GM23338 (cell line): ENCODE measurements around the gene DTHD1. TPM values are rescaled to one million over a fixed set of nuclear protein-coding genes. Genes with fewer than 3 reads are reported as not detected.

ENCODE experiments used
- ATAC-seq: fragments of 200-7000 bp; cut with Tn5 transposase; 3 replicates; pipeline ENCODE4 v1.9.1; 2020
- DNase-seq: peaks from one replicate; pipeline ENCODE4 v3.0.0-alpha.2; 2015; ENCODE audit warnings: low spot score
- H2AFZ ChIP-seq: fragments of 200-600 bp; sonication (generic); 2 replicates; pipeline ENCODE4 v1.8.0; 2016; ENCODE audit warnings: antibody characterized with exemption, mild to moderate bottlenecking, moderate library complexity
- H3F3A ChIP-seq: fragments of 200-600 bp; sonication (generic); replicated peaks from 2 replicates; pipeline ENCODE4 v1.8.0; 2017; ENCODE audit warnings: antibody characterized with exemption, mixed run types, low read depth
- H3K27ac ChIP-seq: fragments of 200-600 bp; sonication (generic); 2 replicates; pipeline ENCODE4 v1.6.1; 2016; ENCODE audit warnings: low read depth
- H3K27me3 ChIP-seq: fragments of 200-600 bp; sonication (generic); 2 replicates; pipeline ENCODE4 v1.8.0; 2016; ENCODE audit warnings: mild to moderate bottlenecking, mixed run types, moderate library complexity; ENCODE audit not compliant: insufficient read depth
- H3K36me3 ChIP-seq: fragments of 200-600 bp; sonication (generic); 2 replicates; pipeline ENCODE4 v1.8.0; 2016; ENCODE audit warnings: mild to moderate bottlenecking; ENCODE audit not compliant: insufficient read depth
- H3K4me1 ChIP-seq: fragments of 200-600 bp; sonication (generic); 2 replicates; pipeline ENCODE4 v1.8.0; 2016; ENCODE audit warnings: mild to moderate bottlenecking, moderate library complexity; ENCODE audit not compliant: insufficient read depth
- H3K4me2 ChIP-seq: fragments of 200-600 bp; sonication (generic); 2 replicates; pipeline ENCODE4 v1.7.1; 2017; ENCODE audit warnings: mixed run types
- H3K4me3 ChIP-seq: fragments of 200-600 bp; sonication (generic); 2 replicates; pipeline ENCODE4 v1.6.1; 2016; ENCODE audit warnings: mixed run types
- H3K79me2 ChIP-seq: fragments of 200-600 bp; sonication (generic); replicated peaks from 2 replicates; pipeline ENCODE4 v1.8.0; 2017; ENCODE audit warnings: mild to moderate bottlenecking; ENCODE audit not compliant: insufficient read depth
- H3K9me2 ChIP-seq: fragments of 200-600 bp; sonication (generic); 2 replicates; pipeline ENCODE4 v1.8.0; 2017; ENCODE audit not compliant: insufficient read depth
- H4K20me1 ChIP-seq: fragments of 200-600 bp; sonication (generic); replicated peaks from 2 replicates; pipeline ENCODE4 v1.8.0; 2017; ENCODE audit warnings: mild to moderate bottlenecking; ENCODE audit not compliant: insufficient read depth
- H3K27ac Mint-ChIP-seq: 2 replicates; pipeline ENCODE4 v1.8.0; 2020; ENCODE audit warnings: inconsistent platforms, mild to moderate bottlenecking, moderate library complexity, mixed read lengths
- H3K27me3 Mint-ChIP-seq: 3 replicates; pipeline ENCODE4 v1.8.0; 2022; ENCODE audit warnings: low read depth, mild to moderate bottlenecking, moderate library complexity, mixed read lengths, inconsistent platforms; ENCODE audit not compliant: insufficient read depth, poor library complexity
- H3K36me3 Mint-ChIP-seq: 3 replicates; pipeline ENCODE4 v1.8.0; 2021; ENCODE audit warnings: low read depth, mild to moderate bottlenecking, inconsistent platforms, moderate library complexity, mixed read lengths
- H3K4me1 Mint-ChIP-seq: 3 replicates; pipeline ENCODE4 v1.8.0; 2020; ENCODE audit warnings: mild to moderate bottlenecking, inconsistent platforms, mixed read lengths
- H3K4me3 Mint-ChIP-seq: 3 replicates; pipeline ENCODE4 v1.8.0; 2021; ENCODE audit warnings: moderate library complexity, mild to moderate bottlenecking, inconsistent platforms, mixed read lengths
- H3K9me3 Mint-ChIP-seq: 3 replicates; pipeline ENCODE4 v1.8.0; 2020; ENCODE audit warnings: moderate library complexity, mild to moderate bottlenecking, inconsistent platforms, mixed read lengths
- CREB1 ChIP-seq: fragments of 250-450 bp; sonication (Bioruptor Pico); IDR thresholded peaks from 2 replicates; pipeline ENCODE4 v1.5.0; 2020; ENCODE audit warnings: low read depth, mild to moderate bottlenecking, moderate library complexity
- CTCF ChIP-seq, 2 experiments: fragments of 200-600 bp in 1 of 2; sonication (generic) in 1 of 2; conservative IDR thresholded peaks; 2 replicates each; pipeline versions ENCODE4 v1.5.1 to v1.6.1; 2016 to 2017; ENCODE audit warnings: antibody characterized with exemption in 2 of 2, low read depth in 2 of 2, mild to moderate bottlenecking in 2 of 2, moderate library complexity in 1 of 2
- ETS1 ChIP-seq: IDR thresholded peaks from 2 replicates; pipeline ENCODE4 v1.6.1; 2016; ENCODE audit warnings: antibody characterized with exemption
- EZH2phosphoT487 ChIP-seq: fragments of 200-600 bp; sonication (generic); IDR thresholded peaks from one replicate; pipeline ENCODE4 v1.8.1; 2018; ENCODE audit warnings: antibody characterized with exemption; ENCODE audit not compliant: unreplicated experiment
- JUNB ChIP-seq: IDR thresholded peaks from one replicate; pipeline ENCODE4 v1.6.1; 2016; ENCODE audit warnings: antibody characterized with exemption; ENCODE audit not compliant: unreplicated experiment
- NANOG ChIP-seq: IDR thresholded peaks from 2 replicates; pipeline ENCODE4 v1.6.1; 2016; ENCODE audit warnings: antibody characterized with exemption, borderline replicate concordance
- POLR2AphosphoS5 ChIP-seq: IDR thresholded peaks from 2 replicates; pipeline ENCODE4 v1.6.1; 2016; ENCODE audit warnings: antibody characterized with exemption, low read depth
- REST ChIP-seq: IDR thresholded peaks from one replicate; pipeline ENCODE4 v1.6.1; 2018; ENCODE audit warnings: antibody characterized with exemption; ENCODE audit not compliant: unreplicated experiment
- ZNF114 ChIP-seq: fragments of 250-450 bp; sonication (Bioruptor Pico); IDR thresholded peaks from 2 replicates; pipeline ENCODE4 v1.5.0; 2020; ENCODE audit warnings: mild to moderate bottlenecking, moderate library complexity
- ZNF331 ChIP-seq: fragments of 250-450 bp; sonication (Bioruptor Pico); IDR thresholded peaks from 2 replicates; pipeline ENCODE4 v1.5.0; 2020; ENCODE audit warnings: low read depth, mild to moderate bottlenecking, moderate library complexity
- ZNF462 ChIP-seq: fragments of 250-450 bp; sonication (Bioruptor Pico); IDR thresholded peaks from 2 replicates; pipeline ENCODE4 v1.5.0; 2020; ENCODE audit warnings: mild to moderate bottlenecking, moderate library complexity
- polyA plus RNA-seq: library from polyadenylated mRNA; unstranded; fragments of >200 nt; fragmentation: Nextera tagmentation; extraction: Ambion mirVana; gene quantifications from 2 replicates; pipeline ENCODE4 v1.2.1, GENCODE V29; 2016
- total RNA-seq: library from RNA; depleted of rRNA; stranded (reverse); fragments of >200 nt; shearing (Covaris generic); gene quantifications from 2 replicates; pipeline ENCODE4 v1.2.3, GENCODE V29; 2014

The DTHD1 gene
- total and polyA plus RNA-seq, 2 experiments from 2014 or later, result not detected

- TF ChIP-seq REST (no peak), EZH2phosphoT487 (no peak), CREB1 (no peak), CTCF (conservative IDR thresholded peaks at IDR 0.05; ENCODE audit: low read depth in 2 of 2) (no peak), NANOG (no peak), POLR2AphosphoS5 (no peak), ETS1 (no peak), ZNF331 (CRISPR knock-in tag) (no peak)
These were observed 20.7 kb upstream of the DTHD1 start (continued) for GRCh38 chr4:36260731-36261130.

- Mint-ChIP-seq H3K27me3 (peaks cover 3% of the 10 kb centered on the region), H3K4me3 (no peak overlapping the region), H3K27ac (no peak overlapping the region; the same call in 1 of the 2 replicates), H3K4me1 (peaks cover 17% of the 10 kb centered on the region), H3K9me3 (no peaks in the 10 kb centered on the region), H3K36me3 (no peaks in the 10 kb centered on the region)
- H3K36me3 ChIP-seq, result no peaks in the 10 kb centered on the region
- peak overlapping the region; percentile 56; the same call in 1 of the 2 replicates for H2AFZ ChIP-seq
- no peaks in the 10 kb centered on the region for H3K79me2 ChIP-seq
- H3K27ac ChIP-seq, result no peak overlapping the region
- peaks cover 17% of the 10 kb centered on the region for H3K4me1 ChIP-seq
- H4K20me1 ChIP-seq, result no peaks in the 10 kb centered on the region
- peak overlapping the region; percentile 11; the same call in 1 of the 2 replicates for H3K4me2 ChIP-seq
- DNase-seq (no peak), ATAC-seq (peak; percentile 60)
- no peaks in the 10 kb centered on the region for H3F3A ChIP-seq
- H3K4me3 ChIP-seq, result no peak overlapping the region
- no peaks in the 10 kb centered on the region for H3K9me2 ChIP-seq
- no peaks in the 10 kb centered on the region for H3K27me3 ChIP-seq
- TF ChIP-seq JUNB (no peak), ETS1 (no peak), ZNF114 (CRISPR knock-in tag) (no peak), ZNF462 (CRISPR knock-in tag) (no peak), POLR2AphosphoS5 (no peak)
These were observed 17.1 kb upstream of the DTHD1 start for GRCh38 chr4:36264207-36264826.
